HK-2 (cell line): ENCODE data around the gene KDR.

Experiments
- DNase-seq: peaks from one replicate; pipeline ENCODE4 v3.0.0-alpha.2; 2018; ENCODE audit not compliant: unreplicated experiment

The KDR gene

GRCh38 chr4:55079451-55080173 is 45.8 kb downstream of the KDR start:
- DNase-seq: no peak

- no peak for DNase-seq
Observed at GRCh38 chr4:55078987-55079386, 46.4 kb downstream of the KDR start.

GRCh38 chr4:55077577-55077976 is 47.8 kb downstream of the KDR start:
- no peak for DNase-seq

GRCh38 chr4:55075823-55076716 is 49.3 kb downstream of the KDR start:
- no peak for DNase-seq

GRCh38 chr4:55075376-55075775 is 50.0 kb downstream of the KDR start:
- DNase-seq: no peak

GRCh38 chr4:55074386-55074785 is 51.0 kb downstream of the KDR start:
- DNase-seq: no peak

- DNase-seq: no peak
Observed at GRCh38 chr4:55071951-55072350, 53.4 kb downstream of the KDR start.

GRCh38 chr4:55069248-55069647 is 56.1 kb downstream of the KDR start:
- no peak for DNase-seq

GRCh38 chr4:55068522-55068921 is 56.9 kb downstream of the KDR start:
- DNase-seq: no peak

- DNase-seq: no peak
Observed at GRCh38 chr4:55066018-55066417, 59.4 kb downstream of the KDR start.

GRCh38 chr4:55055529-55055928 is 69.9 kb downstream of the KDR start:
- DNase-seq: no peak

- DNase-seq: no peak
Observed at GRCh38 chr4:55051532-55051931, 73.9 kb downstream of the KDR start.

GRCh38 chr4:55050418-55050950 is 74.9 kb downstream of the KDR start:
- no peak for DNase-seq

- no peak for DNase-seq
Observed at GRCh38 chr4:55038176-55038890, 87.1 kb downstream of the KDR start.

GRCh38 chr4:55037728-55038127 is 87.7 kb downstream of the KDR start:
- no peak for DNase-seq

- DNase-seq: no peak
Observed at GRCh38 chr4:55036405-55036804, 89.0 kb downstream of the KDR start.

- no peak for DNase-seq
Observed at GRCh38 chr4:55035892-55036291, 89.5 kb downstream of the KDR start.

- DNase-seq: no peak
Observed at GRCh38 chr4:55033296-55033695, 92.1 kb downstream of the KDR start.

- DNase-seq: no peak
Observed at GRCh38 chr4:55032788-55033187, 92.6 kb downstream of the KDR start.

- no peak for DNase-seq
Observed at GRCh38 chr4:55032179-55032578, 93.2 kb downstream of the KDR start.

- no peak for DNase-seq
Observed at GRCh38 chr4:55031158-55031557, 94.2 kb downstream of the KDR start.

GRCh38 chr4:55030589-55030988 is 94.8 kb downstream of the KDR start:
- no peak for DNase-seq
